GM23338 (cell line): ENCODE data around the gene RNF6. TPM values are rescaled to one million over a fixed set of nuclear protein-coding genes. Genes with fewer than 3 reads are reported as not detected.

ENCODE experiments used
- ATAC-seq: fragments of 200-7000 bp; cut with Tn5 transposase; 3 replicates; pipeline ENCODE4 v1.9.1; 2020
- DNase-seq: peaks from one replicate; pipeline ENCODE4 v3.0.0-alpha.2; 2015; ENCODE audit warnings: low spot score
- H2AFZ ChIP-seq: fragments of 200-600 bp; sonication (generic); 2 replicates; pipeline ENCODE4 v1.8.0; 2016; ENCODE audit warnings: antibody characterized with exemption, mild to moderate bottlenecking, moderate library complexity
- H3F3A ChIP-seq: fragments of 200-600 bp; sonication (generic); replicated peaks from 2 replicates; pipeline ENCODE4 v1.8.0; 2017; ENCODE audit warnings: antibody characterized with exemption, mixed run types, low read depth
- H3K27ac ChIP-seq: fragments of 200-600 bp; sonication (generic); 2 replicates; pipeline ENCODE4 v1.6.1; 2016; ENCODE audit warnings: low read depth
- H3K27me3 ChIP-seq: fragments of 200-600 bp; sonication (generic); 2 replicates; pipeline ENCODE4 v1.8.0; 2016; ENCODE audit warnings: mild to moderate bottlenecking, mixed run types, moderate library complexity; ENCODE audit not compliant: insufficient read depth
- H3K36me3 ChIP-seq: fragments of 200-600 bp; sonication (generic); 2 replicates; pipeline ENCODE4 v1.8.0; 2016; ENCODE audit warnings: mild to moderate bottlenecking; ENCODE audit not compliant: insufficient read depth
- H3K4me1 ChIP-seq: fragments of 200-600 bp; sonication (generic); 2 replicates; pipeline ENCODE4 v1.8.0; 2016; ENCODE audit warnings: mild to moderate bottlenecking, moderate library complexity; ENCODE audit not compliant: insufficient read depth
- H3K4me2 ChIP-seq: fragments of 200-600 bp; sonication (generic); 2 replicates; pipeline ENCODE4 v1.7.1; 2017; ENCODE audit warnings: mixed run types
- H3K4me3 ChIP-seq: fragments of 200-600 bp; sonication (generic); 2 replicates; pipeline ENCODE4 v1.6.1; 2016; ENCODE audit warnings: mixed run types
- H3K79me2 ChIP-seq: fragments of 200-600 bp; sonication (generic); replicated peaks from 2 replicates; pipeline ENCODE4 v1.8.0; 2017; ENCODE audit warnings: mild to moderate bottlenecking; ENCODE audit not compliant: insufficient read depth
- H3K9me2 ChIP-seq: fragments of 200-600 bp; sonication (generic); 2 replicates; pipeline ENCODE4 v1.8.0; 2017; ENCODE audit not compliant: insufficient read depth
- H4K20me1 ChIP-seq: fragments of 200-600 bp; sonication (generic); replicated peaks from 2 replicates; pipeline ENCODE4 v1.8.0; 2017; ENCODE audit warnings: mild to moderate bottlenecking; ENCODE audit not compliant: insufficient read depth
- H3K27ac Mint-ChIP-seq: 2 replicates; pipeline ENCODE4 v1.8.0; 2020; ENCODE audit warnings: inconsistent platforms, mild to moderate bottlenecking, moderate library complexity, mixed read lengths
- H3K27me3 Mint-ChIP-seq: 3 replicates; pipeline ENCODE4 v1.8.0; 2022; ENCODE audit warnings: low read depth, mild to moderate bottlenecking, moderate library complexity, mixed read lengths, inconsistent platforms; ENCODE audit not compliant: insufficient read depth, poor library complexity
- H3K36me3 Mint-ChIP-seq: 3 replicates; pipeline ENCODE4 v1.8.0; 2021; ENCODE audit warnings: low read depth, mild to moderate bottlenecking, inconsistent platforms, moderate library complexity, mixed read lengths
- H3K4me1 Mint-ChIP-seq: 3 replicates; pipeline ENCODE4 v1.8.0; 2020; ENCODE audit warnings: mild to moderate bottlenecking, inconsistent platforms, mixed read lengths
- H3K4me3 Mint-ChIP-seq: 3 replicates; pipeline ENCODE4 v1.8.0; 2021; ENCODE audit warnings: moderate library complexity, mild to moderate bottlenecking, inconsistent platforms, mixed read lengths
- H3K9me3 Mint-ChIP-seq: 3 replicates; pipeline ENCODE4 v1.8.0; 2020; ENCODE audit warnings: moderate library complexity, mild to moderate bottlenecking, inconsistent platforms, mixed read lengths
- CREB1 ChIP-seq: fragments of 250-450 bp; sonication (Bioruptor Pico); IDR thresholded peaks from 2 replicates; pipeline ENCODE4 v1.5.0; 2020; ENCODE audit warnings: low read depth, mild to moderate bottlenecking, moderate library complexity
- CTCF ChIP-seq, 2 experiments: fragments of 200-600 bp in 1 of 2; sonication (generic) in 1 of 2; conservative IDR thresholded peaks; 2 replicates each; pipeline versions ENCODE4 v1.5.1 to v1.6.1; 2016 to 2017; ENCODE audit warnings: antibody characterized with exemption in 2 of 2, low read depth in 2 of 2, mild to moderate bottlenecking in 2 of 2, moderate library complexity in 1 of 2
- ETS1 ChIP-seq: IDR thresholded peaks from 2 replicates; pipeline ENCODE4 v1.6.1; 2016; ENCODE audit warnings: antibody characterized with exemption
- EZH2 ChIP-seq: fragments of 200-600 bp; sonication (generic); IDR thresholded peaks from one replicate; pipeline ENCODE4 v1.8.0; 2017; ENCODE audit warnings: antibody characterized with exemption, mild to moderate bottlenecking, low read depth; ENCODE audit not compliant: unreplicated experiment
- EZH2phosphoT487 ChIP-seq: fragments of 200-600 bp; sonication (generic); IDR thresholded peaks from one replicate; pipeline ENCODE4 v1.8.1; 2018; ENCODE audit warnings: antibody characterized with exemption; ENCODE audit not compliant: unreplicated experiment
- JUNB ChIP-seq: IDR thresholded peaks from one replicate; pipeline ENCODE4 v1.6.1; 2016; ENCODE audit warnings: antibody characterized with exemption; ENCODE audit not compliant: unreplicated experiment
- NANOG ChIP-seq: IDR thresholded peaks from 2 replicates; pipeline ENCODE4 v1.6.1; 2016; ENCODE audit warnings: antibody characterized with exemption, borderline replicate concordance
- POLR2AphosphoS5 ChIP-seq: IDR thresholded peaks from 2 replicates; pipeline ENCODE4 v1.6.1; 2016; ENCODE audit warnings: antibody characterized with exemption, low read depth
- REST ChIP-seq: IDR thresholded peaks from one replicate; pipeline ENCODE4 v1.6.1; 2018; ENCODE audit warnings: antibody characterized with exemption; ENCODE audit not compliant: unreplicated experiment
- STAT1 ChIP-seq: IDR thresholded peaks from one replicate; pipeline ENCODE4 v1.6.1; 2016; ENCODE audit warnings: antibody characterized with exemption; ENCODE audit not compliant: unreplicated experiment
- ZNF114 ChIP-seq: fragments of 250-450 bp; sonication (Bioruptor Pico); IDR thresholded peaks from 2 replicates; pipeline ENCODE4 v1.5.0; 2020; ENCODE audit warnings: mild to moderate bottlenecking, moderate library complexity
- ZNF331 ChIP-seq: fragments of 250-450 bp; sonication (Bioruptor Pico); IDR thresholded peaks from 2 replicates; pipeline ENCODE4 v1.5.0; 2020; ENCODE audit warnings: low read depth, mild to moderate bottlenecking, moderate library complexity
- ZNF462 ChIP-seq: fragments of 250-450 bp; sonication (Bioruptor Pico); IDR thresholded peaks from 2 replicates; pipeline ENCODE4 v1.5.0; 2020; ENCODE audit warnings: mild to moderate bottlenecking, moderate library complexity
- polyA plus RNA-seq: library from polyadenylated mRNA; unstranded; fragments of >200 nt; fragmentation: Nextera tagmentation; extraction: Ambion mirVana; gene quantifications from 2 replicates; pipeline ENCODE4 v1.2.1, GENCODE V29; 2016
- total RNA-seq: library from RNA; depleted of rRNA; stranded (reverse); fragments of >200 nt; shearing (Covaris generic); gene quantifications from 2 replicates; pipeline ENCODE4 v1.2.3, GENCODE V29; 2014

The RNF6 gene
- total and polyA plus RNA-seq, 2 experiments from 2014 or later, result 11.8 to 18.8 TPM

GRCh38 chr13:26168237-26168814 lies 53.8 kb downstream of the RNF6 start:
- H3K4me3 Mint-ChIP-seq, result no peak overlapping the region
- no peaks in the 10 kb centered on the region for H3K4me1 ChIP-seq
- H3K9me3 Mint-ChIP-seq, result peaks cover 12% of the 10 kb centered on the region; the same call in 2 of the 3 replicates
- H3K4me3 ChIP-seq, result no peak overlapping the region
- peaks cover 2% of the 10 kb centered on the region; the same call in 1 of the 3 replicates for H3K36me3 Mint-ChIP-seq
- no peak overlapping the region for H3K27ac Mint-ChIP-seq
- H3K27me3 Mint-ChIP-seq, result peaks cover 2% of the 10 kb centered on the region
- H3K9me2 ChIP-seq, result 0 out of 2 replicates have a peak, but pooled peaks cover 8% of the 10 kb centered on the region
- TF ChIP-seq CTCF (conservative IDR thresholded peaks at IDR 0.05; ENCODE audit: low read depth in 2 of 2) (no peak), ETS1 (no peak), ZNF462 (no peak), ZNF114 (CRISPR knock-in tag) (no peak), EZH2phosphoT487 (no peak), JUNB (no peak), EZH2 (no peak), POLR2AphosphoS5 (no peak), REST (no peak), CREB1 (CRISPR knock-in tag) (no peak), ZNF331 (CRISPR knock-in tag) (no peak), NANOG (no peak), STAT1 (no peak)
- peaks cover 5% of the 10 kb centered on the region for H3K4me1 Mint-ChIP-seq
- no peaks in the 10 kb centered on the region for H3K79me2 ChIP-seq
- H3K27ac ChIP-seq, result no peak overlapping the region
- no peaks in the 10 kb centered on the region for H3K27me3 ChIP-seq
- no peak overlapping the region for H3K4me2 ChIP-seq
- H3F3A ChIP-seq, result no peaks in the 10 kb centered on the region
- ATAC-seq (no peak), DNase-seq (no peak)
- H2AFZ ChIP-seq, result no peak overlapping the region
- no peaks in the 10 kb centered on the region for H4K20me1 ChIP-seq
- no peaks in the 10 kb centered on the region for H3K36me3 ChIP-seq
